ENCODE measurements around the gene PDC. TPM values are rescaled to one million over a fixed set of nuclear protein-coding genes. Genes with fewer than 3 reads are reported as not detected.
"Not testable (repeated sequence)": the region's sequence is repeated elsewhere in the genome, so short reads cannot be mapped to it uniquely, and the experiment has no call there.

The PDC gene
- total RNA-seq, 1 donor from 2014 or later = not detected

DNA sequence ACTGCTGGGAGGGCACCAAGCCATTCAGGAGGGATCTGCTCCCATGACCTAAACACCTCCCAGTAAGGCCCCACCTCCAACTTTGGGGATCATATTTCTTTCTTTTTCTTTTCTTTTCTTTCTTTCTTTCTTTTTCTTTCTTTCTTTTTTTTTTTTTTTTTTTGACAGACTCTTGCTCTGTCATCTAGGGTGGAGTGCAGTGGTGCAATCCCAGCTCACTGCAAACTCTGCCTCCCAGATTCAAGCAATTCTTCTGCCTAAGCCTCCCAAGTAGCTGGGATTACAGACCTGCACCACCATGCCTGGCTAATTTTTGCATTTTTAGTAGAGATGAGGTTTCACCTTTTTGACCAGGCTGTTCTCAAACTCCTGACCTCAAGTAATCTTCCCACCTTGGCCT is 4.6 kb upstream of the PDC start:
- DNase-seq = not testable (repeated sequence)

DNA sequence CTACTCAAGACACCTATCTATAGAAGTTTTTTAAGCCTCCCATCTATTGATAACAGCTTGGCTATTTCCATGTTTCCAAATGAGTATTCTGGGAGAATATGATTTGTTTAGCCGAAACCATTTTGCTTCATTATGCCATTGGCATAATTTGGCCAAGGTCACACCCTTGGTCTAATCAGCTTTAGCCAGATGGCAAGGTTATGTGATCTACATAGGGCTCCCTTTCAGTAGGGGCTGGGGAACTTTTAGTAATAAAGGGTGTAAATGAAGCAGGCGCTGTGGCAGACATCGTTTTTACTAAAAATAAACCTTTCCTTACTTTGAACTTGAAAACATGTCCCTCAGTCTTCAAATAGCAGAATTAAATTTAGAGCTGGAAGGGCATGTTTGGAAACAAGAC is 3.0 kb upstream of the PDC start:
- DNase-seq = no peak

- no peak for DNase-seq
Measured at GRCh38 chr1:186463511-186463910, 2.6 kb upstream of the PDC start.

DNA sequence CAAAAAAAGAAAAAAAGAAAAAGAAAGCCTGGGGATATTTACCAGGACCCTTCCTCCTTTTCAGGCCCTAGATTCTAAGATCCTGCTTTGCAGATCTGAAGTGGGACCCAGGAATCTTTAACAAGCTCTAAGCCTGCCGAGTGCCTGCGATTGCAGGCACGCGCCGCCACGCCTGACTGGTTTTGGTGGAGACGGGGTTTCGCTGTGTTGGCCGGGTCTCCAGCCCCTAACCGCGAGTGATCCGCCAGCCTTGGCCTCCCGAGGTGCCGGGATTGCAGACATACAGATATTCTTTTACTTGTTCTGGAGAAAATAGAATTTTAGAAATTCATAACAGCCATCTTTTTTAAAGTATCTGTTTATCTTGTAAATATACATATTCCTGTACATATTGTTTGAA is 1.8 kb downstream of the PDC start:
- DNase-seq = not testable (repeated sequence)

- DNase-seq = no peak
Measured at GRCh38 chr1:186456729-186457255, 4.1 kb downstream of the PDC start.

DNA sequence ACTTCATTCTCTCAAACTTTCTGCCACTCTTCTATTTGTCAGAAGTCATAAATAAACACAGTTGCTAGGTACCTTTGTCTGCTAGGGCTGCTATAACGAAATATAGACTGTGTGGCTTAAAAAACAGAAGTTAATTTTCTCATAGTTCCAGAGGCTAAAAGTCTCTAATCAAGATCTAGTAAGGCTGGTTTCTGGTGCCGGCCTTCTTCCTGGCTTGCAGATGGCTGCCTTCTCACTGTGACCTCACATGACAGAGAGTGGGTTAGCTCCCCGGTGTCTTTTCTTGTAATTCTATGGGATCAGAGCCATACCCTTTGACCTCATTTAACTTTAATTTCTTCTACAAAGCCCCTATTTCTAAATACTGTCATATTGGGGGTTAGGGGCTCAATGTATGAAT is 5.9 kb downstream of the PDC start:
- no peak for DNase-seq

DNA sequence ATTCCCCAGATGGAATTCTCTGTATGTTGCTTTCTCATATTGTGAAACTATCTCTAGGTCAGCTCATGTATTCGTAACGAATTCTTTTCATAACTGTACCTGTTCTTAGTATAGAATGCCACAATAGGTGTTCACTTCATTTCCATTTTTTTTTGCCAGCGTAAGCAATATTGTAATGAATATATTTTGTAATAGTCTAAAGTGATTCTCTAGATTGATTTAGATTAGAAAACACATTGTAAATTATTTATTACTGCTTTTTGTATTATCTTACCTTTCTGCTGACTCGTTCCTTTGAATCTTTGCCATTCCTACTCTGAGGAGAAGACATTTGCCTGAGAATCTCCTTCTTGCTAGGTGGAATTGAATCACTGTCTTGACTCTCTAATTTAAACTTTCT is 14.8 kb downstream of the PDC start:
- no peak for DNase-seq

DNA sequence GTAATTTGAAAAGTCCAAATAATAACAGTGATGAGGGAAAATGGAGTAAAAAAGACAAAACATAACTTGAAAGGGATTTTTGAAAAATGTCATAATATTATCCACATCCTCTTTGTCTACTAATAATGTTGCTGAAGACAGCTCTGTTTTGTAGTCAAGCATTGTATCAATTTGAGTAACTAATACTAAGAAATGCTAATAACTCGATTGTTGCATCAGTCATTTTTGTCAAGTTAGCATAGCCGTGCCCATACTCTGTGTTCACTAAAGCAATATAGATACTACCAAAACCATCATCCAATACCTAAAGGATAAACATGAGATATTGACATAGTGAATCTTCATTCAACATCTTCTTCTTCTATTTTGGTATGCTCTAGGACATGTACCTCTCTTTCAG is 17.3 kb downstream of the PDC start:
- no peak for DNase-seq

DNA sequence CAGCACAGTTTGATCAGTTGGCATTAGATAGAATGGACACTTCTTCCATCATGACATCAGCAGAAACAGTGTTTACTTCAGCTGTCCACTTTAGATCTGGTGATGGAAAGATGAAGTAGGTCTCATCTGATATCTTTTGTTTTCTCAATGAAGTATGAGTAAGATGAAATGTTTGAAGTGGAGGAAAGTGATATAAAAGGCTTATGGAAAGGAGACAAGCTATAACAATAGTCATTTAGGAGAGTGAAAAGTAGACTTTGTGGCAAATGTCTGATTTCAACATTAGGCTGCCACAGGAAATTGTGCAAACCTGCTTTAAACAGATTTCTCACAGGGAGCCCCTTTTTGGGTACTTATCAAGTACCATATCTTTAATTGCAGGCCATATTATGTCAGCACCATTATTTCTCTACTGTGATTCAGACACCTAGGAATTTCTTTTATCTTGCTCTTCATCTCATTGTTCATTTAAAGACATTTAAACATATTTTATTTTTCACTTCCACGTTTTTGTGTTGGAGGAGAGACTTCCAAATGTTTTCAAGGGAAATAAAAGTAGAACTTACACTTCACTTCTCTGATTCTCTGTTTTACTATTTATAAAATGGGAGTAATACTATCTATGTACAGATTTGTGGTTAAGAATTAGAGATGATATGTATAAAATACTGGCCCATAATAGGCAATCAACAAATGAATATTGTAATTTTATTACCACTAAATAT is 18.1 kb downstream of the PDC start:
- DNase-seq = no peak

DNA sequence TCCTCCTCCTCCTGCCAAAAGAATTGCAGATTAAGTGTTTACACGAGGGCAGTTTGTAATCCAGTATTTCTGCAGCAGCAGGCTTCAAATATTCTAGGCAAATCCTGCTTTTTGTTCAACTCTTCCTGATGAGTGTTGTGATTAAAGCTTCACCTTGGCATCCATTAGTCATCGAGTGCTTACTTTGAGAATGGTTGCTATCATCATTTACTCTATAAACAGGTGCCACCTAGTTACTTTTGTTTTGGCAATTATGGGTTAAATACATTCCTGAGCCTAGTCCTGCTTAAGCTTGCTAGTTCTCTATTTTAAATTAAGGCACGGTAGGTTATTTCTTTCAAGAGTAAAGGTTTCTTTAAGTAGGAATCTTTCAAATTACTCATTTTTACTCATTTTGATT is 20.3 kb downstream of the PDC start:
- DNase-seq = no peak

DNA sequence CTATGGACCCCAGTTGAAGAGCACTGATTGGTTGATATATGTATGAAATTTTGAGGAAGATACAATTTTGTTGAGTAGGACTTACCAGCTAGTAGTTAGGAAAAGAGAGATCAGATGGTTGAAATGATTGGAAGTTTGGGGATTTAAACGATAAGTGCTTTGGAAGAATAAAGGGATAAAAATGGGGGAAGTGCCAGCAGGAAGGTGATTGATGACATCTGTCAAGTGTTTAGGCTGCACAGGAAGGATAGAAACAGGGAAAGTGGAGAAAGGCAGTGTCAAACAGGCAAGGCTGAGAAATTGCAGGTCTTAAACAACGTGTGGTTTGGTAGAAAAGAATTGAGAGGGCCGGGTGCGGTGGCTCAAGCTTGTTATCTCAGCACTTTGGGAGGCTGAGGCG is 22.3 kb downstream of the PDC start:
- DNase-seq = no peak

- no peak for DNase-seq
Measured at GRCh38 chr1:186435336-186435735, 25.6 kb downstream of the PDC start.

- no peak for DNase-seq
Measured at GRCh38 chr1:186429017-186429416, 31.9 kb downstream of the PDC start.

DNA sequence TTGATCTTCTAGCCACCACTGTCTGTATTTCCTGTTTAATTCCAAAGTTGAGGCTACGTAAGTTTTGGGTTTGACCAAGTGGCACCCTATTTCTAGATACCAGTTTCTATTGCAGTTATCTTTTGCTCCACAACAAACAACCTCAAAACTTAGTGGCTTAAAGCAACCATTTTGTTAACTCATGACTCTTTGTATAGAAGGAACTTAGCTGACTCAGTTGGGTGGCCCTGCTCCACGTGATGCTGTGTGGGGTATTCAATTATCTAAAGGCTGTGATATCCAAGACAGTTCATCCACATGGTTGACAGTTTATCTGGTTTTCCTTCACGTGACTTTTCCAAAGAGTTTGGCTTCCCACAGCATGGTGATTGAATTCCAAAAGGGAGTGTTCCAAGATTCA is 34.8 kb downstream of the PDC start:
- no peak for DNase-seq

DNA sequence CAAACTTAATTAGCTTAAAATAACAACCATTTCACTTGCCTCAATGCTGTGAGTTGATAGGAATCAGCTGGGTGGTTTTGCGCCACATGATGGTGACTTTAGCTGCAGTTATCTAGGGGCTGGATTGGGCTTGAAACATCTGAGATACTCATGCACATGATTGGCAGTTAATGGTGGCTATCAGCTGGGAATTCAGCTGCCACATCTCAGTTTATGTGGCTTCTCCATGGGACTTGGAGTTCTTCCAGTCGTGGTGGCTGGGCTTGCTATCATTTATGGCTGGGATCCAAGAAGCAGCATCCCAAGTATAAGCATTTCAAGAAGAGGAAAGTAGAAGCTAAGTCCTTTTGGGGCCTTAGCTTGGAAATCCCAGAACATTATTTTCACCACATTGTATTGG is 36.4 kb downstream of the PDC start:
- DNase-seq = no peak

- no peak for DNase-seq
Measured at GRCh38 chr1:186421446-186421845, 39.5 kb downstream of the PDC start.

- peak; percentile 83 for DNase-seq
Measured at GRCh38 chr1:186420923-186421322, 40.0 kb downstream of the PDC start.

- no peak for DNase-seq
Measured at GRCh38 chr1:186420311-186420710, 40.6 kb downstream of the PDC start.

GRCh38 chr1:186418503-186418902 is 42.4 kb downstream of the PDC start:
- no peak for DNase-seq

GRCh38 chr1:186413319-186413718 is 47.6 kb downstream of the PDC start:
- no peak for DNase-seq

DNA sequence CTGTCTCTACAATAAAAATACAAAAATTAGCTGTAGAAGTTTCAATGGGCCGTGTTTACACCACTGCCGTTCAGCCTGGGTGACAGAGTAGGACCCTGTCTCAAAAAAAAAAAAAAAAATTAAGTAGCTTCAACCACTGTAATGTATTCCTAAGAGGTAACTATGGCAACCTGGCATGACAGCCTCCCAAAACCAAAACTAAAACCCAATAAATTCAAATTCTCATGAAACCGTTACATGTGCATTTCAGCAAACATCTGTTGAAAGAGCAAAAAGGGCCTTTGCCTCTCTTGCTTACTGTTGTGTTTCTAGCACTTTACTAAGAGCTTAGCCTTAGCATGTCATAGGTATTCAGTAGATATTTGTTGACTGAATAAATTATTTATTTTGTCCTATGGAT is 51.8 kb downstream of the PDC start:
- no peak for DNase-seq

DNA sequence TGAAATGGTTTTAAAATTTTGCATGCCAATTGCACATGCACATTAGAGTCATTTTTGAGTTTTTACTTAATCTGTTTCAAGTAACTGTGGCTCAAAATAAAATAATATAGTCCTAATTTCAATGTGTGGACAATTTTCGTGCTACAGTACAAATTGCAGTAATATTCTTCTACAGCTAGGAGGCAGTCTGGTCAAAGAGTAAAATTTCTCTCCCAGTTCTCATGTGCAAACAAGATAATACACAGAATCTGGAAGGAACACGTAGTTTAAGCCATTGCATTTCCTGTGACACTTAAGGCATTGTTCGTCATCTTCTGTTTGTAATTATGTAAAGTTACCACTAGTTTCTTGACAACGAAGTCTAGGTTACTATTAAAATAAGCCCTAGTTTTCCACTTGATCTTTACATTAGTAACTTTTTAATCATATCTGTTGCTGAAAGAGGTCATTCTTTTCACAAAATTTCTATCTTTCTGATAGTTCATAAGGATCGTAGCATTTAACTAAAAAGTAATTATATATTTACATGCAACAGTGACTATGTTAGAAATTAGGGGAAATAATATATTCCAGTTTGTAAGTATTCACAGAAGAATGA is 56.4 kb downstream of the PDC start:
- DNase-seq = peak; percentile 63

DNA sequence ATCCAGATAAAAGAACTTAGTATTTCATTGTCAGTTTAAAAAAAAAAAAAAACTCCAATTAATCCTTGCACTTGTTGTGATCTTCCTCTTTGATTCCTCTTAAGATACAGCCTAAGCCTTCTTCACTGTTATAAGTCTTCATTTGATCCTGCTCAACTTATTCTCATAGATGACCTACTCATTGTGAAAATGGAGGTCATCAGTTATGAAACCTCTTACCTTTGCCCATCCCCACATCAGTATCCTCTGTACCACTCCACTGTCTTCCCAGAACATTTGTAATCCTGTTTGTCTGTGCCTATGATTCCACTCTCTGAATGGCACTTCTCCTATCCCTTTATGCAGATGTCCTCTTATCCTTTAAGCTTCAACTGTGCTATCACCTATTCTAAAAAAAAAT is 57.3 kb downstream of the PDC start:
- no peak for DNase-seq

GRCh38 chr1:186401446-186401845 is 59.5 kb downstream of the PDC start:
- not testable (repeated sequence) for DNase-seq
